Measurements from ENCODE around the gene ISG15. TPM values are rescaled to one million over a fixed set of nuclear protein-coding genes. Genes with fewer than 3 reads are reported as not detected.

The ISG15 gene
- total and polyA plus RNA-seq, 2 of the 13 experiments (the other 11 are each of a cell fraction or from before 2014, with no cell fraction given) = 42.1 to 54.9 TPM

DNA sequence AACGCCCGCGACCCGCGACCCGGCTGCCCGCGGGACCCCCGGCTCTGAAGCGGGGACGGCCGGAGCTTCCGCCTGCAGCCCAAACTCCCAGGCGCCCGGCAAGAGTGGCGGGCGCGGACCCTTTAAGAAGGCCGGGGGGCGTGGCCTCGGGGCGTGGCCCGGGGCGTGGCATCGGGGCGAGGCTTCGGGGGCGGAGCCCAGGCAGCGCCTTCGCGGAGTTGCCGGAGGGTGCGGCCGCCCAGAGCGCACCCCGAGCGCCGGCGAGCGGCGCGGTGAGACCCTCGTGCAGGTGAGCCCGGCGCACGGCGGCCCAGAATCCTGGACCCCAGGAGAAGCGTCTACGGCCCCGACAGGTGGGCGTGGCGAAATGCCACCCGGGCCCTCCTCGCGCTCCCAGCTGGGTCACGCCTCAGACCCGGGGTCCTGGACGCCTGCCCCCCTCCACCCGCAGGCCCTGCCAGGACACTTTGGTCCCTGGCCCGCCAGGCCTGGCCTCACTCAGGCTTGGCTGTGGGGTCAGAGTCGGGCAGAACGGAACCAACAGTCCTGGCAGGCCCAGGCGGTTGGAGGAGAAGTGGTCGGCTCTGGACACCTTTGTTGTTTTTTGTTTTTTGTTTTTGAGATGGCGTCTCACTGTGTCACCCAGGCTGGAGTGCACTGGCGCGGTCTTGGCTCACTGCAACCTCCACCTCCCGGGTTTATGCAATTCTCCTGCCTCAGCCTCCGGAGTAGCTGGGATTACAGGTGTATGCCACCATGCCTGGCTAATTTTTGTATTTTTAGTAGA, 46.4 kb downstream of the ISG15 start (continued):
- TF ChIP-seq, protein P1, sequence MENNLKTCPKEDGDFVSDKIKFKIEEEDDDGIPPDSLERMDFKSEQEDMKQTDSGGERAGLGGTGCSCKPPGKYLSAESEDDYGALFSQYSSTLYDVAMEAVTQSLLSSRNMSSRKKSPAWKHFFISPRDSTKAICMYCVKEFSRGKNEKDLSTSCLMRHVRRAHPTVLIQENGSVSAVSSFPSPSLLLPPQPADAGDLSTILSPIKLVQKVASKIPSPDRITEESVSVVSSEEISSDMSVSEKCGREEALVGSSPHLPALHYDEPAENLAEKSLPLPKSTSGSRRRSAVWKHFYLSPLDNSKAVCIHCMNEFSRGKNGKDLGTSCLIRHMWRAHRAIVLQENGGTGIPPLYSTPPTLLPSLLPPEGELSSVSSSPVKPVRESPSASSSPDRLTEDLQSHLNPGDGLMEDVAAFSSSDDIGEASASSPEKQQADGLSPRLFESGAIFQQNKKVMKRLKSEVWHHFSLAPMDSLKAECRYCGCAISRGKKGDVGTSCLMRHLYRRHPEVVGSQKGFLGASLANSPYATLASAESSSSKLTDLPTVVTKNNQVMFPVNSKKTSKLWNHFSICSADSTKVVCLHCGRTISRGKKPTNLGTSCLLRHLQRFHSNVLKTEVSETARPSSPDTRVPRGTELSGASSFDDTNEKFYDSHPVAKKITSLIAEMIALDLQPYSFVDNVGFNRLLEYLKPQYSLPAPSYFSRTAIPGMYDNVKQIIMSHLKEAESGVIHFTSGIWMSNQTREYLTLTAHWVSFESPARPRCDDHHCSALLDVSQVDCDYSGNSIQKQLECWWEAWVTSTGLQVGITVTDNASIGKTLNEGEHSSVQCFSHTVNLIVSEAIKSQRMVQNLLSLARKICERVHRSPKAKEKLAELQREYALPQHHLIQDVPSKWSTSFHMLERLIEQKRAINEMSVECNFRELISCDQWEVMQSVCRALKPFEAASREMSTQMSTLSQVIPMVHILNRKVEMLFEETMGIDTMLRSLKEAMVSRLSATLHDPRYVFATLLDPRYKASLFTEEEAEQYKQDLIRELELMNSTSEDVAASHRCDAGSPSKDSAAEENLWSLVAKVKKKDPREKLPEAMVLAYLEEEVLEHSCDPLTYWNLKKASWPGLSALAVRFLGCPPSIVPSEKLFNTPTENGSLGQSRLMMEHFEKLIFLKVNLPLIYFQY (CRISPR knock-in tag; IDR thresholded peaks at IDR 0.05; ENCODE audit: borderline replicate concordance) = peak; percentile 48; the same call in 1 of the 2 replicates
- TF ChIP-seq PITX1 (CRISPR knock-in tag; IDR thresholded peaks at IDR 0.05) (0 out of 2 replicates have a peak, but pooled peaks have one; percentile 10), ZNF17 (CRISPR knock-in tag; IDR thresholded peaks at IDR 0.05) (no peak), DZIP1 (CRISPR knock-in tag; IDR thresholded peaks at IDR 0.05) (no peak), MAZ (IDR thresholded peaks at IDR 0.05; ENCODE audit: borderline replicate concordance, low read depth, low read length) (peak; percentile 49; the same call in 1 of the 2 replicates), MAZ (CRISPR knock-in tag; IDR thresholded peaks at IDR 0.05; ENCODE audit: low read depth) (no peak; the same call in 1 of the 2 replicates), ZNF160 (CRISPR knock-in tag; IDR thresholded peaks at IDR 0.05) (no peak), ATM (IDR thresholded peaks at IDR 0.05; ENCODE audit: borderline replicate concordance) (no peak), ZNF30 (CRISPR knock-in tag; IDR thresholded peaks at IDR 0.05) (no peak), ZNF280D (CRISPR knock-in tag; IDR thresholded peaks at IDR 0.05) (no peak), BCL6 (CRISPR knock-in tag; IDR thresholded peaks at IDR 0.05) (no peak), SOX13 (IDR thresholded peaks at IDR 0.05) (no peak), SOX13 (CRISPR knock-in tag; conservative IDR thresholded peaks at IDR 0.05 in 1 of 2, IDR thresholded peaks at IDR 0.05 in 1 of 2) (no peak), ZNF430 (CRISPR knock-in tag; IDR thresholded peaks at IDR 0.05) (no peak), POLR2AphosphoS5 (IDR thresholded peaks at IDR 0.05; ENCODE audit: low read depth, low read length) (peak; percentile 50), ZFP90 (CRISPR knock-in tag; IDR thresholded peaks at IDR 0.05; ENCODE audit: borderline replicate concordance) (0 out of 2 replicates have a peak, but pooled peaks have one; percentile 44), ATF1 (CRISPR knock-in tag; IDR thresholded peaks at IDR 0.05) (no peak), GATA4 (IDR thresholded peaks at IDR 0.05; ENCODE audit: borderline replicate concordance, low read depth) (0 out of 2 replicates have a peak, but pooled peaks have one; percentile 28), TOE1 (CRISPR knock-in tag; IDR thresholded peaks at IDR 0.05) (no peak), HNRNPUL1 (IDR thresholded peaks at IDR 0.05; ENCODE audit: low read depth, low read length) (no peak), ZKSCAN1 (IDR thresholded peaks at IDR 0.05; ENCODE audit: low read length) (no peak)

Data from HepG2 (cell line).